Naive B cell (primary cell): ENCODE measurements around the gene TUBB. TPM values are rescaled to one million over a fixed set of nuclear protein-coding genes. Genes with fewer than 3 reads are reported as not detected.

Experiments used
- ATAC-seq, 2 donors: fragments of 150-1000 bp; cut with Tn5 transposase; 2 replicates each; pipeline ENCODE4 v1.10.0; 2021; ENCODE audit warnings: low read depth in 2 of 2, mild to moderate bottlenecking in 2 of 2, moderate library complexity in 2 of 2
- DNase-seq: peaks from one replicate; pipeline ENCODE4 v3.0.0; 2022
- H3K27ac Mint-ChIP-seq, 6 donors: one replicate each; pipeline ENCODE4 v1.8.0; 2020 to 2022; ENCODE audit warnings: mild to moderate bottlenecking in 6 of 6, mixed read lengths in 6 of 6, moderate library complexity in 5 of 6, inconsistent platforms in 2 of 6
- H3K27me3 Mint-ChIP-seq, 3 donors: one replicate each; pipeline ENCODE4 v1.8.0; 2021 to 2022; ENCODE audit warnings: mixed read lengths in 3 of 3, mild to moderate bottlenecking in 1 of 3
- H3K36me3 Mint-ChIP-seq, 2 donors: one replicate each; pipeline ENCODE4 v1.8.0; 2020 to 2022; ENCODE audit warnings: mixed read lengths in 2 of 2, inconsistent platforms in 1 of 2, mild to moderate bottlenecking in 1 of 2
- H3K4me1 Mint-ChIP-seq, 3 donors: one replicate each; pipeline ENCODE4 v1.8.0; 2020 to 2022; ENCODE audit warnings: mixed read lengths in 3 of 3, inconsistent platforms in 1 of 3, mild to moderate bottlenecking in 1 of 3, moderate library complexity in 1 of 3
- H3K4me3 Mint-ChIP-seq, 8 donors: one replicate each; pipeline ENCODE4 v1.8.0; 2020 to 2022; ENCODE audit warnings: mild to moderate bottlenecking in 8 of 8, mixed read lengths in 8 of 8, moderate library complexity in 8 of 8, inconsistent platforms in 2 of 8
- H3K9me3 Mint-ChIP-seq, 7 donors: one replicate each; pipeline ENCODE4 v1.8.0; 2020 to 2022; ENCODE audit warnings: mixed read lengths in 7 of 7, mild to moderate bottlenecking in 5 of 7, inconsistent platforms in 2 of 7, moderate library complexity in 1 of 7
- polyA plus RNA-seq, 6 donors: library from polyadenylated mRNA; unstranded; fragments of 300-500 nt; fragmentation: Illumina TruSeq; gene quantifications; one replicate each; pipeline ENCODE4 v1.2.3, GENCODE V29; 2021; ENCODE audit warnings: low read depth in 6 of 6

The TUBB gene
- polyA plus RNA-seq, 6 donors from 2014 or later = 37.9 to 104 (median 73.3) TPM

GRCh38 chr6:30683980-30684338 is 36.2 kb upstream of the TUBB start:
- ATAC-seq (no peak), DNase-seq (no peak)
- Mint-ChIP-seq H3K27ac (peak overlapping the region; percentile 1 to 100 (median 98)), H3K9me3 (peaks cover 0 to 2% (median 0%) of the 10 kb centered on the region in 7 donors), H3K27me3 (no peaks in the 10 kb centered on the region), H3K4me1 (peaks cover 56 to 84% (median 70%) of the 10 kb centered on the region in 3 donors), H3K36me3 (peaks cover 0 to 54% of the 10 kb centered on the region in 2 donors), H3K4me3 (peak overlapping the region; percentile 93 to 100 (median 98))

- H3K36me3 Mint-ChIP-seq = peaks cover 0 to 48% of the 10 kb centered on the region in 2 donors
- H3K27ac Mint-ChIP-seq = peak overlapping the region; percentile 1 to 100 (median 98)
- no peak for DNase-seq
- peak overlapping the region; percentile 93 to 100 (median 98) for H3K4me3 Mint-ChIP-seq
- no peaks in the 10 kb centered on the region for H3K27me3 Mint-ChIP-seq
- peaks cover 0 to 2% (median 0%) of the 10 kb centered on the region in 7 donors for H3K9me3 Mint-ChIP-seq
- H3K4me1 Mint-ChIP-seq = peaks cover 56 to 84% (median 70%) of the 10 kb centered on the region in 3 donors
- no peak for ATAC-seq
Observed at GRCh38 chr6:30684386-30685156, 35.6 kb upstream of the TUBB start.

- H3K4me3 Mint-ChIP-seq = peak overlapping the region; percentile 93 to 100 (median 98)
- peaks cover 0 to 2% (median 0%) of the 10 kb centered on the region in 7 donors for H3K9me3 Mint-ChIP-seq
- H3K27me3 Mint-ChIP-seq = no peaks in the 10 kb centered on the region
- peak overlapping the region; percentile 89 to 99 (median 96) for H3K27ac Mint-ChIP-seq
- DNase-seq (no peak), ATAC-seq (no peak)
- H3K4me1 Mint-ChIP-seq = peaks cover 56 to 84% (median 70%) of the 10 kb centered on the region in 3 donors
- peaks cover 0 to 47% of the 10 kb centered on the region in 2 donors for H3K36me3 Mint-ChIP-seq
Observed at GRCh38 chr6:30685157-30686008, 34.8 kb upstream of the TUBB start.

- Mint-ChIP-seq H3K4me3 (peak within 1 kb of the TSS; percentile 93 to 100 (median 98)), H3K9me3 (peaks cover 0 to 2% (median 0%) of the 10 kb centered on the region in 7 donors), H3K27me3 (no peaks in the 10 kb centered on the region), H3K36me3 (peaks cover 0 to 42% of the 10 kb centered on the region in 2 donors), H3K27ac (peak within 1 kb of the TSS; percentile 95 to 99 (median 96)), H3K4me1 (peaks cover 55 to 84% (median 68%) of the 10 kb centered on the region in 3 donors)
- DNase-seq (peak; percentile 74), ATAC-seq (peak; percentile 43 to 45)
Observed at GRCh38 chr6:30686009-30686907, 33.9 kb upstream of the TUBB start, which contains the start of gene PPP1R18. PPP1R18 (minus strand) TSS chr6:30686645; CDS start chr6:30686018, 627 bp downstream.

GRCh38 chr6:30686908-30687658 is 33.1 kb upstream of the TUBB start:
- ATAC-seq = peak; percentile 27
- H3K4me1 Mint-ChIP-seq = peaks cover 54 to 82% (median 67%) of the 10 kb centered on the region in 3 donors
- DNase-seq = peak; percentile 82
- H3K4me3 Mint-ChIP-seq = peak overlapping the region; percentile 93 to 100 (median 98)
- H3K27ac Mint-ChIP-seq = peak overlapping the region; percentile 92 to 98 (median 95)
- H3K27me3 Mint-ChIP-seq = no peaks in the 10 kb centered on the region
- H3K36me3 Mint-ChIP-seq = peaks cover 0 to 39% of the 10 kb centered on the region in 2 donors
- peaks cover 0 to 2% (median 0%) of the 10 kb centered on the region in 7 donors for H3K9me3 Mint-ChIP-seq

- no peaks in the 10 kb centered on the region for H3K27me3 Mint-ChIP-seq
- peaks cover 0 to 37% of the 10 kb centered on the region in 2 donors for H3K36me3 Mint-ChIP-seq
- H3K27ac Mint-ChIP-seq = peak overlapping the region; percentile 91 to 98 (median 95)
- DNase-seq (no peak), ATAC-seq (no peak)
- H3K4me1 Mint-ChIP-seq = peaks cover 52 to 79% (median 59%) of the 10 kb centered on the region in 3 donors
- H3K9me3 Mint-ChIP-seq = peaks cover 0 to 2% (median 0%) of the 10 kb centered on the region in 7 donors
- peak overlapping the region; percentile 93 to 100 (median 98) for H3K4me3 Mint-ChIP-seq
Observed at GRCh38 chr6:30687659-30688431, 32.3 kb upstream of the TUBB start.

- H3K36me3 Mint-ChIP-seq = peaks cover 0 to 30% of the 10 kb centered on the region in 2 donors
- DNase-seq (peak; percentile 57), ATAC-seq (peak; percentile 44 to 45)
- H3K27ac Mint-ChIP-seq = peak overlapping the region; percentile 73 to 98 (median 95)
- peaks cover 0 to 2% (median 0%) of the 10 kb centered on the region in 7 donors for H3K9me3 Mint-ChIP-seq
- H3K4me1 Mint-ChIP-seq = peaks cover 49 to 72% (median 56%) of the 10 kb centered on the region in 3 donors
- peak overlapping the region; percentile 93 to 100 (median 98) for H3K4me3 Mint-ChIP-seq
- no peaks in the 10 kb centered on the region for H3K27me3 Mint-ChIP-seq
Observed at GRCh38 chr6:30688569-30688968, 31.6 kb upstream of the TUBB start.

- peak overlapping the region; percentile 32 to 98 (median 95) for H3K27ac Mint-ChIP-seq
- DNase-seq (no peak), ATAC-seq (no peak)
- H3K4me1 Mint-ChIP-seq = peaks cover 49 to 65% (median 56%) of the 10 kb centered on the region in 3 donors
- no peaks in the 10 kb centered on the region for H3K27me3 Mint-ChIP-seq
- peaks cover 0 to 2% (median 0%) of the 10 kb centered on the region in 7 donors for H3K9me3 Mint-ChIP-seq
- peaks cover 0 to 23% of the 10 kb centered on the region in 2 donors for H3K36me3 Mint-ChIP-seq
- peak overlapping the region; percentile 93 to 100 (median 98) for H3K4me3 Mint-ChIP-seq
Observed at GRCh38 chr6:30689022-30689865, 30.9 kb upstream of the TUBB start.

GRCh38 chr6:30689985-30690384 is 30.2 kb upstream of the TUBB start:
- Mint-ChIP-seq H3K4me3 (peak overlapping the region; percentile 93 to 100 (median 98)), H3K36me3 (peaks cover 0 to 16% of the 10 kb centered on the region in 2 donors), H3K27me3 (no peaks in the 10 kb centered on the region), H3K27ac (peak overlapping the region; percentile 32 to 98 (median 90)), H3K9me3 (peaks cover 0 to 2% (median 0%) of the 10 kb centered on the region in 7 donors), H3K4me1 (peaks cover 49 to 60% (median 53%) of the 10 kb centered on the region in 3 donors)
- ATAC-seq = no peak
- no peak for DNase-seq

- H3K27me3 Mint-ChIP-seq = no peaks in the 10 kb centered on the region
- peak within 1 kb of the TSS; percentile 87 to 98 (median 90) for H3K27ac Mint-ChIP-seq
- peak within 1 kb of the TSS; percentile 93 to 100 (median 98) for H3K4me3 Mint-ChIP-seq
- peaks cover 0 to 10% of the 10 kb centered on the region in 2 donors for H3K36me3 Mint-ChIP-seq
- H3K4me1 Mint-ChIP-seq = peaks cover 46 to 54% (median 49%) of the 10 kb centered on the region in 3 donors
- no peaks in the 10 kb centered on the region for H3K9me3 Mint-ChIP-seq
- peak; percentile 53 for DNase-seq
- peak in 1 of 2 donors; percentile 6 for ATAC-seq
Observed at GRCh38 chr6:30690403-30691207, 29.5 kb upstream of the TUBB start, which contains the start of gene NRM. NRM (minus strand) TSS chr6:30690984; CDS start chr6:30690974, 10 bp downstream.
